ENCODE measurements around the gene USP50. TPM values are rescaled to one million over a fixed set of nuclear protein-coding genes. Genes with fewer than 3 reads are reported as not detected.
A peak's percentile ranks its signal among the peaks of the same experiment; 100 is the strongest.

The USP50 gene
- total RNA-seq, 1 experiment from 2014 or later: 0.57 TPM

DNA sequence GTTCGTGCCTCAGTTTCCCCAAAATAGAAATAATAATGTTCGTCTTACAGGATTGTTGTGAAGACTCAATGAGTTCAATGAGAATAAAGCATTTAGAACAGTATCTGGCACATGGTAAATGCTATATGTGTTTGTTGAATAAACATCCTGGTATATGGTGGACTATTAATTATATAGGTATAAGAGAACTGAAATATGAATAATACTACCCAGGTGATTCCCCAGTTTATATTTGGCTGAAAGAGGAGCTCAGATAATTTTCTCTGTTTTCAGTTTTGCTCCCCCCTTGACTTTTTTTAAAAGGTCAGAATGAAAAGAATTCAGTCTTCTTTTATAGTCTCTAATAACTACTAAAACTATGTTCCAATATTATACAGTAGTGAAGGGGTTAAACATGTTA lies 75.4 kb downstream of the USP50 start:
- BruUV-seq (replicated peaks): no TSS peak
- no peaks in the 10 kb centered on the region for H3K27me3 ChIP-seq (replicated peaks; ENCODE audit: control insufficient read depth, insufficient read depth, low read length)
- DNase-seq: no peak
- no peaks in the 10 kb centered on the region for H3K9me3 ChIP-seq
- Mint-ChIP-seq H3K4me3 (ENCODE audit: unreplicated experiment) (no peak overlapping the region), H3K36me3 (ENCODE audit: insufficient read depth, unreplicated experiment) (peaks cover 46% of the 10 kb centered on the region), H3K27me3 (ENCODE audit: insufficient read depth, unreplicated experiment) (no peaks in the 10 kb centered on the region), H3K4me1 (ENCODE audit: low read depth, unreplicated experiment) (no peaks in the 10 kb centered on the region), H3K9me3 (ENCODE audit: unreplicated experiment) (no peaks in the 10 kb centered on the region), H3K27ac (ENCODE audit: unreplicated experiment) (no peak overlapping the region)
- TF ChIP-seq, protein P1, sequence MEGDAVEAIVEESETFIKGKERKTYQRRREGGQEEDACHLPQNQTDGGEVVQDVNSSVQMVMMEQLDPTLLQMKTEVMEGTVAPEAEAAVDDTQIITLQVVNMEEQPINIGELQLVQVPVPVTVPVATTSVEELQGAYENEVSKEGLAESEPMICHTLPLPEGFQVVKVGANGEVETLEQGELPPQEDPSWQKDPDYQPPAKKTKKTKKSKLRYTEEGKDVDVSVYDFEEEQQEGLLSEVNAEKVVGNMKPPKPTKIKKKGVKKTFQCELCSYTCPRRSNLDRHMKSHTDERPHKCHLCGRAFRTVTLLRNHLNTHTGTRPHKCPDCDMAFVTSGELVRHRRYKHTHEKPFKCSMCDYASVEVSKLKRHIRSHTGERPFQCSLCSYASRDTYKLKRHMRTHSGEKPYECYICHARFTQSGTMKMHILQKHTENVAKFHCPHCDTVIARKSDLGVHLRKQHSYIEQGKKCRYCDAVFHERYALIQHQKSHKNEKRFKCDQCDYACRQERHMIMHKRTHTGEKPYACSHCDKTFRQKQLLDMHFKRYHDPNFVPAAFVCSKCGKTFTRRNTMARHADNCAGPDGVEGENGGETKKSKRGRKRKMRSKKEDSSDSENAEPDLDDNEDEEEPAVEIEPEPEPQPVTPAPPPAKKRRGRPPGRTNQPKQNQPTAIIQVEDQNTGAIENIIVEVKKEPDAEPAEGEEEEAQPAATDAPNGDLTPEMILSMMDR (IDR thresholded peaks at IDR 0.05; ENCODE audit: insufficient read depth in 1 of 2, low read depth in 1 of 2, low read length in 1 of 2, severe bottlenecking in 1 of 2, unreplicated experiment in 1 of 2): no peak
- CTCF ChIA-PET: no interaction called here
- H3K36me3 ChIP-seq (ENCODE audit: control insufficient read depth, insufficient read depth, low read length): no peaks in the 10 kb centered on the region
- no peaks in the 10 kb centered on the region for H3K4me1 ChIP-seq
- intact Hi-C loops (cut with micrococcal nuclease; ENCODE audit: unreplicated experiment): no loop called here
- POLR2A ChIA-PET: no interaction called here
- H3K4me3 ChIP-seq (ENCODE audit: low read depth, low read length): no peak overlapping the region

GRCh38 chr15:50463423-50464358 lies 82.8 kb downstream of the USP50 start:
- Mint-ChIP-seq H3K36me3 (ENCODE audit: insufficient read depth, unreplicated experiment) (peaks cover 34% of the 10 kb centered on the region), H3K4me3 (ENCODE audit: unreplicated experiment) (no peak overlapping the region), H3K4me1 (ENCODE audit: low read depth, unreplicated experiment) (no peaks in the 10 kb centered on the region), H3K27ac (ENCODE audit: unreplicated experiment) (no peak overlapping the region), H3K27me3 (ENCODE audit: insufficient read depth, unreplicated experiment) (no peaks in the 10 kb centered on the region), H3K9me3 (ENCODE audit: unreplicated experiment) (no peaks in the 10 kb centered on the region)
- H3K4me1 ChIP-seq: no peaks in the 10 kb centered on the region
- no peak for DNase-seq
- no TSS peak for BruUV-seq (replicated peaks)
- no peaks in the 10 kb centered on the region for H3K27me3 ChIP-seq (replicated peaks; ENCODE audit: control insufficient read depth, insufficient read depth, low read length)
- intact Hi-C loops (cut with micrococcal nuclease; ENCODE audit: unreplicated experiment): no loop called here
- TF ChIP-seq, protein P1 (IDR thresholded peaks at IDR 0.05; ENCODE audit: insufficient read depth in 1 of 2, low read depth in 1 of 2, low read length in 1 of 2, severe bottlenecking in 1 of 2, unreplicated experiment in 1 of 2): no peak
- ChIA-PET POLR2A (no interaction called here), CTCF (no interaction called here)
- H3K36me3 ChIP-seq (ENCODE audit: control insufficient read depth, insufficient read depth, low read length): no peaks in the 10 kb centered on the region
- no peaks in the 10 kb centered on the region for H3K9me3 ChIP-seq
- H3K4me3 ChIP-seq (ENCODE audit: low read depth, low read length): no peak overlapping the region

DNA sequence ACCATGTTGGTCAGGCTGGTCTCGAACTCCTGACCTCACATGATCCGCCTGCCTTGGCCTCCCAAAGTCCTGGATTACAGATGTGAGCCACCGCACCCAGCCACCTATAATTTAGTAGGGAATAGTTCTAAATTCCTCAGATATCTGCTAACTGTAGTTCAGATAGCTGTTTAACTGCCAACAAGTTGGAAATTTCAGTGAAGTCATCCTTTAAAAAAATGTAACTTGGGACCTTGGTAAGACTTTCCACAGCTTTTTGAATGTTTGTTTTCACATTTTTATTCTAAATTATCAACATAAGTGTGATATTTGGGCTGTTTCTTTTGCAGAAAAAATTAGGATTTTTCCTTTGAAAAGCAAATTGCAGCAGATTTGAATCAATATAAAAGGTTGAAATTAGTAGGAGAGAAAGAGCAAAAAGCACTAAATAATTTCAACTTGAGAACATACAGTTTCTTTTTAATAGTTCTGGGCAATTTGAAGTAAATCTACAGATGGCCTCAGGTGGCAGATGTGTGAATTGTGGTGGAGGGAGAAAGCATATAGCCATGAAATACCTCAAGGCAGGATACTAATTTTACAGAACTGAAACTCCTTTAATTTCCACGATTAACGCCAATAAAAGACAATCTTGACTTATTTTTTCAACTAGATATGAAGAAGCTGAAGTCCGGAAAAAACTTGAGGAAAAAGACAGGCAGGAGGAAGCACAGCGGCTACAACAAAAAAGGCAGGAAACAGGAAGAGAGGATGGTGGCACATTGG lies 87.9 kb downstream of the USP50 start:
- no peaks in the 10 kb centered on the region for H3K27me3 ChIP-seq (replicated peaks; ENCODE audit: control insufficient read depth, insufficient read depth, low read length)
- H3K36me3 Mint-ChIP-seq (ENCODE audit: insufficient read depth, unreplicated experiment): peaks cover 73% of the 10 kb centered on the region
- POLR2A ChIA-PET: no interaction called here
- no peaks in the 10 kb centered on the region for H3K4me1 ChIP-seq
- no peak overlapping the region for H3K4me3 Mint-ChIP-seq (ENCODE audit: unreplicated experiment)
- H3K27me3 Mint-ChIP-seq (ENCODE audit: insufficient read depth, unreplicated experiment): no peaks in the 10 kb centered on the region
- H3K27ac Mint-ChIP-seq (ENCODE audit: unreplicated experiment): peak overlapping the region; percentile 50
- CTCF ChIA-PET: no interaction called here
- TF ChIP-seq, protein P1 (IDR thresholded peaks at IDR 0.05; ENCODE audit: insufficient read depth in 1 of 2, low read depth in 1 of 2, low read length in 1 of 2, severe bottlenecking in 1 of 2, unreplicated experiment in 1 of 2): no peak
- no peaks in the 10 kb centered on the region for H3K4me1 Mint-ChIP-seq (ENCODE audit: low read depth, unreplicated experiment)
- no peaks in the 10 kb centered on the region for H3K9me3 Mint-ChIP-seq (ENCODE audit: unreplicated experiment)
- DNase-seq: no peak
- no peak overlapping the region for H3K4me3 ChIP-seq (ENCODE audit: low read depth, low read length)
- no TSS peak for BruUV-seq (replicated peaks)
- H3K9me3 ChIP-seq: no peaks in the 10 kb centered on the region
- intact Hi-C loops (cut with micrococcal nuclease; ENCODE audit: unreplicated experiment): no loop called here
- no peaks in the 10 kb centered on the region for H3K36me3 ChIP-seq (ENCODE audit: control insufficient read depth, insufficient read depth, low read length)

Data from Caco-2 (cell line).